Neuronal stem cell (in vitro differentiated cells): ENCODE results near the gene SMIM41.

Source experiments
- DNase-seq: peaks from one replicate; pipeline ENCODE4 v3.0.0-alpha.2; 2013; ENCODE audit warnings: low spot score
- H2AFZ ChIP-seq: one replicate; pipeline ENCODE4 v1.6.1; 2013; ENCODE audit warnings: mild to moderate bottlenecking, low read length, inconsistent platforms
- H2AK5ac ChIP-seq: 2 replicates; pipeline ENCODE4 v1.6.1; 2013; ENCODE audit warnings: low read depth, mild to moderate bottlenecking, inconsistent platforms, low read length, moderate library complexity, mixed read lengths
- H2BK120ac ChIP-seq: 2 replicates; pipeline ENCODE4 v1.6.1; 2013; ENCODE audit warnings: low read depth, mild to moderate bottlenecking, inconsistent platforms, low read length, moderate library complexity, mixed read lengths
- H2BK12ac ChIP-seq: one replicate; pipeline ENCODE4 v1.6.1; 2013; ENCODE audit warnings: low read length, inconsistent platforms
- H2BK15ac ChIP-seq: 2 replicates; pipeline ENCODE4 v1.6.1; 2013; ENCODE audit warnings: mild to moderate bottlenecking, low read length, inconsistent platforms, mixed read lengths
- H2BK5ac ChIP-seq: one replicate; pipeline ENCODE4 v1.6.1; 2013; ENCODE audit warnings: inconsistent platforms, mild to moderate bottlenecking, low read length, moderate library complexity
- H3K14ac ChIP-seq: one replicate; pipeline ENCODE4 v1.6.1; 2013; ENCODE audit warnings: low read length, inconsistent platforms
- H3K18ac ChIP-seq: 2 replicates; pipeline ENCODE4 v1.6.1; 2013; ENCODE audit warnings: low read length, inconsistent platforms
- H3K23ac ChIP-seq: 2 replicates; pipeline ENCODE4 v1.6.1; 2013; ENCODE audit warnings: low read depth, mild to moderate bottlenecking, mixed read lengths, low read length, inconsistent platforms; ENCODE audit not compliant: poor library complexity
- H3K27ac ChIP-seq: replicated peaks from 3 replicates; pipeline ENCODE4 v1.5.1; 2013; ENCODE audit warnings: low read length, inconsistent platforms
- H3K27me3 ChIP-seq, 3 experiments: 2 replicates each; pipeline ENCODE4 v1.6.1; 2013; ENCODE audit warnings: low read length in 3 of 3, mild to moderate bottlenecking in 2 of 3, inconsistent platforms in 1 of 3, low read depth in 1 of 3, mixed read lengths in 1 of 3, moderate library complexity in 1 of 3; ENCODE audit not compliant: control insufficient read depth in 3 of 3, insufficient read depth in 3 of 3
- H3K36me3 ChIP-seq, 2 donors: replicated peaks in 1 of 2; 2 replicates each; pipeline ENCODE4 v1.6.1; 2013; ENCODE audit warnings: low read length in 2 of 2; ENCODE audit not compliant: control insufficient read depth in 2 of 2, insufficient read depth in 2 of 2
- H3K4ac ChIP-seq: 2 replicates; pipeline ENCODE4 v1.6.1; 2013; ENCODE audit warnings: inconsistent platforms, mild to moderate bottlenecking, low read length, moderate library complexity
- H3K4me1 ChIP-seq, 2 donors: 1 replicate in 1 of 2; 2 replicates in 1 of 2; pipeline ENCODE4 v1.6.1; 2013; ENCODE audit warnings: low read length in 2 of 2, low read depth in 1 of 2; ENCODE audit not compliant: control insufficient read depth in 2 of 2, insufficient read depth in 1 of 2
- H3K4me2 ChIP-seq: one replicate; pipeline ENCODE4 v1.6.1; 2013; ENCODE audit warnings: mild to moderate bottlenecking, low read length, inconsistent platforms; ENCODE audit not compliant: insufficient read depth, poor library complexity, severe bottlenecking
- H3K4me3 ChIP-seq, 2 donors: 2 replicates each; pipeline ENCODE4 v1.5.1; 2013; ENCODE audit warnings: low read length in 2 of 2, mild to moderate bottlenecking in 2 of 2, inconsistent platforms in 1 of 2, moderate library complexity in 1 of 2
- H3K79me1 ChIP-seq: one replicate; pipeline ENCODE4 v1.6.1; 2013; ENCODE audit warnings: low read depth, mild to moderate bottlenecking, inconsistent platforms, low read length, moderate library complexity
- H3K9ac ChIP-seq: one replicate; pipeline ENCODE4 v1.6.1; 2013; ENCODE audit warnings: mild to moderate bottlenecking, low read depth, low read length, inconsistent platforms; ENCODE audit not compliant: poor library complexity
- H3K9me3 ChIP-seq, 2 donors: replicated peaks in 1 of 2; 2 replicates each; pipeline versions ENCODE3 to v1.6.1; 2013; ENCODE audit warnings: low read length in 2 of 2, mild to moderate bottlenecking in 2 of 2, inconsistent platforms in 1 of 2, low read depth in 1 of 2, mixed read lengths in 1 of 2, moderate library complexity in 1 of 2; ENCODE audit not compliant: control insufficient read depth in 2 of 2, insufficient read depth in 1 of 2
- H4K8ac ChIP-seq: one replicate; pipeline ENCODE4 v1.6.1; 2013; ENCODE audit warnings: low read depth, mild to moderate bottlenecking, inconsistent platforms, low read length, moderate library complexity
- H4K91ac ChIP-seq: one replicate; pipeline ENCODE4 v1.6.1; 2013; ENCODE audit warnings: low read length, low read depth, mild to moderate bottlenecking, inconsistent platforms; ENCODE audit not compliant: poor library complexity
- WGBS, 2 donors: extraction: QIAGEN DNeasy Blood & Tissue Kit; methylation state at CpG; one replicate each; pipeline ENCODE4 v1.1.7; 2013; ENCODE audit warnings: missing lambda C conversion rate in 2 of 2, mixed read lengths in 1 of 2; ENCODE audit not compliant: insufficient read length in 2 of 2, insufficient replicate concordance in 1 of 2; ENCODE audit errors: extremely low coverage in 2 of 2; 5-methylcytosine and 5-hydroxymethylcytosine counted together

SMIM41 gene

DNA sequence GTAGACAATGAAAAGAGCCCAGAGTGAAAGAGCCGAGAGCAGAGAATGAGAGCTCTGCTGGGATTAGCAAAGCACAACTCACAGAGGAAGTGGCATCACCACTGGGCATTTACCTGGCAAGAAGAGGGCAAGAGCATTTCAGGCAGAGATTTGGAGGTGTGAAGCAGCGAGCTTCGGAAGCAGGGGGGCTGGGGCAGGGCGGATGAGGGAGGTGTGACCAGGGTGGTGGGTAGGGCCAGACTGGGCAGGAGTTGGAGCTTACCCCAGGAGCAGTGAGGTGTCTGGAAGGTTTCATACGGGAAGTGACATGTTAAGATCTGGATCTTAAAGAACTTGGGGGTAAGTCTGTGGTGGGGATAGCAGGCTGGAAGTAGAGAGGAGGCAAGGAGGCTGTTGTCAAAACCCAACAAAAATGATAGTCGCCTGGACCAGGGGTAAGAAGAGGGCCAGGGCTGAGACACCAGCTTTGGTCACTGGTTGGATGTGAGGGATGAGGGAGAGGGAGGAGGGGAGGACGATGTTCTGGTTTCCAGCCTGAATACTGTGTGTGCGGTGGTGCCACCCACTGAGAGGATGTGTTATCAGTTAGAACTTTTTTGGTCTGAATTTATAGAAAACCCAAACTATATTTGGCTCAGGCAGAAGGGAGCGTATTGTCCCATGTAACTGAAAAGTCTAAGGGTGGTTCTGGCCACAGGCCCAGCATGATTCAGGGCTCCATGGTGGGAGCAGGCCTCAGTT, 5.2 kb downstream of the SMIM41 start:
- no peak overlapping the region for H2AFZ ChIP-seq
- no peak overlapping the region for H2AK5ac ChIP-seq
- no peak overlapping the region for H3K27ac ChIP-seq
- H3K79me1 ChIP-seq, result no peaks in the 10 kb centered on the region
- no peak overlapping the region for H2BK5ac ChIP-seq
- no peak overlapping the region for H2BK12ac ChIP-seq
- H3K4me3 ChIP-seq, result no peak overlapping the region
- no peak overlapping the region for H4K8ac ChIP-seq
- H3K4ac ChIP-seq, result no peak overlapping the region
- no peak overlapping the region for H3K9ac ChIP-seq
- no peaks in the 10 kb centered on the region for H3K36me3 ChIP-seq
- WGBS, 2 donors, result no CpG with 5 or more reads among the region's 9 CpGs
- H3K9me3 ChIP-seq, result no peaks in the 10 kb centered on the region
- DNase-seq, result no peak
- no peak overlapping the region for H3K14ac ChIP-seq
- no peak overlapping the region for H3K23ac ChIP-seq
- H3K4me1 ChIP-seq, result peaks cover 6 to 21% of the 10 kb centered on the region in 2 donors
- peaks cover 0 to 42% (median 0%) of the 10 kb centered on the region in 3 experiments for H3K27me3 ChIP-seq
- H2BK15ac ChIP-seq, result no peak overlapping the region
- no peak overlapping the region for H2BK120ac ChIP-seq
- H4K91ac ChIP-seq, result no peak overlapping the region
- no peak overlapping the region for H3K4me2 ChIP-seq
- no peak overlapping the region for H3K18ac ChIP-seq

DNA sequence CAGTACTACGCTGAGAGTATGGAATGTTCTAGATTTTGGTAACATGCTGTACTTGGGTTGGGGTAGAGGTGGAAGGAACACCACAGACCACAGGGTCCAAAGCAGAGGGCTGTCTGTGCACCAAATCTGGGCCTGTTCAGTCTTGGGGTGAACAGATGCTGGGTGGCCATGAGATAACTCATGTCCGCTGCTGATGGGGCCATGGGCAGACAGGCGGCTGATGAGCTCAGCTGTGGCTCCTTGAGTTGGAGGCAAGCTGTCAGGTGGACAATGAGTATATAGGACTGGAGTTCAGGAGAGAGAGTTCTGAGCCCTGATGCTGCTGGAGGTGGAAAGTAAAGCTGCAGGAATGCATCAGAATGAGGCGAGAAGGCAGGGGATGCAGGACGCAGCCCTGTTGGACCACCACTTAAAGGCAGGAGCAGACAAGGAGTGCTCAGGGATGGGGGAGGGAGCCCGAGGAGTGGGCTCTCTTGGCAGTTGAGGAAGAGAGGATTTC, 6.2 kb downstream of the SMIM41 start:
- H3K9ac ChIP-seq, result no peak overlapping the region
- H3K4me1 ChIP-seq, result peaks cover 6 to 21% of the 10 kb centered on the region in 2 donors
- H2BK12ac ChIP-seq, result no peak overlapping the region
- no peaks in the 10 kb centered on the region for H3K9me3 ChIP-seq
- no peak overlapping the region for H2BK5ac ChIP-seq
- no peak overlapping the region for H2BK15ac ChIP-seq
- peak overlapping the region; percentile 18 for H3K23ac ChIP-seq
- no peak overlapping the region for H2BK120ac ChIP-seq
- peak overlapping the region in 1 of 2 donors; percentile 19 for H3K4me3 ChIP-seq
- no peak overlapping the region for H2AFZ ChIP-seq
- no peaks in the 10 kb centered on the region for H3K79me1 ChIP-seq
- H3K4me2 ChIP-seq, result no peak overlapping the region
- H3K27me3 ChIP-seq, result peaks cover 0 to 47% (median 0%) of the 10 kb centered on the region in 3 experiments
- H3K18ac ChIP-seq, result peak overlapping the region; percentile 17
- no peak overlapping the region for H2AK5ac ChIP-seq
- H4K8ac ChIP-seq, result no peak overlapping the region
- no peak for DNase-seq
- H3K14ac ChIP-seq, result no peak overlapping the region
- no peak overlapping the region for H3K27ac ChIP-seq
- no peak overlapping the region for H4K91ac ChIP-seq
- H3K36me3 ChIP-seq, result no peaks in the 10 kb centered on the region
- WGBS, 2 donors, result no CpG with 5 or more reads among the region's 6 CpGs
- H3K4ac ChIP-seq, result no peak overlapping the region

- Histone ChIP-seq H4K91ac (no peak overlapping the region), H3K18ac (peak overlapping the region; percentile 4), H4K8ac (no peak overlapping the region), H3K9ac (no peak overlapping the region), H3K4ac (no peak overlapping the region), H2AK5ac (no peak overlapping the region), H3K4me3 (no peak overlapping the region), H3K36me3 (no peaks in the 10 kb centered on the region), H2BK120ac (no peak overlapping the region), H3K79me1 (no peaks in the 10 kb centered on the region), H3K9me3 (no peaks in the 10 kb centered on the region), H2BK12ac (no peak overlapping the region), H2BK15ac (no peak overlapping the region), H3K27me3 (peaks cover 0 to 49% (median 0%) of the 10 kb centered on the region in 3 experiments), H2BK5ac (no peak overlapping the region), H3K23ac (no peak overlapping the region), H3K4me1 (peaks cover 6 to 17% of the 10 kb centered on the region in 2 donors), H3K4me2 (no peak overlapping the region), H3K27ac (no peak overlapping the region), H3K14ac (no peak overlapping the region), H2AFZ (no peak overlapping the region)
- DNase-seq, result no peak
- no CpG with 5 or more reads among the region's 9 CpGs for WGBS, 2 donors
These were observed 6.9 kb downstream of the SMIM41 start for GRCh38 chr12:52086366-52086765.

GRCh38 chr12:52086944-52087835, 7.7 kb downstream of the SMIM41 start:
- H4K8ac ChIP-seq, result no peak overlapping the region
- no peak overlapping the region for H3K18ac ChIP-seq
- no peak overlapping the region for H2BK120ac ChIP-seq
- no peaks in the 10 kb centered on the region for H3K36me3 ChIP-seq
- no peak overlapping the region for H3K27ac ChIP-seq
- H3K9ac ChIP-seq, result no peak overlapping the region
- H3K14ac ChIP-seq, result no peak overlapping the region
- peaks cover 2 to 9% of the 10 kb centered on the region in 2 donors for H3K4me1 ChIP-seq
- H2BK5ac ChIP-seq, result no peak overlapping the region
- no peak overlapping the region for H3K4me3 ChIP-seq
- H2BK12ac ChIP-seq, result no peak overlapping the region
- H3K4me2 ChIP-seq, result no peak overlapping the region
- H2AFZ ChIP-seq, result no peak overlapping the region
- H4K91ac ChIP-seq, result no peak overlapping the region
- no CpG with 5 or more reads among the region's 22 CpGs for WGBS, 2 donors
- H3K9me3 ChIP-seq, result no peaks in the 10 kb centered on the region
- H2BK15ac ChIP-seq, result no peak overlapping the region
- no peak overlapping the region for H3K23ac ChIP-seq
- no peaks in the 10 kb centered on the region for H3K79me1 ChIP-seq
- H3K4ac ChIP-seq, result no peak overlapping the region
- DNase-seq, result no peak
- peaks cover 0 to 58% (median 0%) of the 10 kb centered on the region in 3 experiments for H3K27me3 ChIP-seq
- no peak overlapping the region for H2AK5ac ChIP-seq
